ENCODE data around the gene TANGO6.

DNA sequence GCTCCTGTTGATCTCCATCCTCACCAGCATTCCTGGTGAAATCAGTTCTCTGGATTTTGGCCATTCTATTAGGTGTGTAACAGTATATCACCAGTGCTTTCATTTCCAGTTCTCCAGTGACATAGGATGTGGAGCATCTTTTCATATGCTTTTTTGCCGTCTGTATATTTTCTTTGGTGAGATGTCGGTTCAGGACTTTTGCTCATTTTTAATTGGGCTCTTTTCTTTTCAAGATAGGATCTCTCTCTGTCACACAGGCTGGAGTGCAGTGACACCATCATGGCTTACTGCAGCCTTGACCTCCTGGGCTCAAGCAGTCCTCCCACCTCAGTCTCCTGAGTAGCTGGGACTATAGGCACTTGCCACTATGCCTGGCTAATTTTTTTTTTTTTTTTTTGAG lies 74.2 kb downstream of the TANGO6 start:
- TF ChIP-seq, protein P1, sequence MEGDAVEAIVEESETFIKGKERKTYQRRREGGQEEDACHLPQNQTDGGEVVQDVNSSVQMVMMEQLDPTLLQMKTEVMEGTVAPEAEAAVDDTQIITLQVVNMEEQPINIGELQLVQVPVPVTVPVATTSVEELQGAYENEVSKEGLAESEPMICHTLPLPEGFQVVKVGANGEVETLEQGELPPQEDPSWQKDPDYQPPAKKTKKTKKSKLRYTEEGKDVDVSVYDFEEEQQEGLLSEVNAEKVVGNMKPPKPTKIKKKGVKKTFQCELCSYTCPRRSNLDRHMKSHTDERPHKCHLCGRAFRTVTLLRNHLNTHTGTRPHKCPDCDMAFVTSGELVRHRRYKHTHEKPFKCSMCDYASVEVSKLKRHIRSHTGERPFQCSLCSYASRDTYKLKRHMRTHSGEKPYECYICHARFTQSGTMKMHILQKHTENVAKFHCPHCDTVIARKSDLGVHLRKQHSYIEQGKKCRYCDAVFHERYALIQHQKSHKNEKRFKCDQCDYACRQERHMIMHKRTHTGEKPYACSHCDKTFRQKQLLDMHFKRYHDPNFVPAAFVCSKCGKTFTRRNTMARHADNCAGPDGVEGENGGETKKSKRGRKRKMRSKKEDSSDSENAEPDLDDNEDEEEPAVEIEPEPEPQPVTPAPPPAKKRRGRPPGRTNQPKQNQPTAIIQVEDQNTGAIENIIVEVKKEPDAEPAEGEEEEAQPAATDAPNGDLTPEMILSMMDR (IDR thresholded peaks at IDR 0.05): no peak
- TF ChIP-seq POLR2A (IDR thresholded peaks at IDR 0.05): no peak
